HG02981 (cell line): Measurements from ENCODE around the gene TFE3.
A peak's percentile ranks its signal among the peaks of the same experiment; 100 is the strongest.

Experiments used
- ATAC-seq: cut with Tn5 transposase; IDR thresholded peaks from one replicate; pipeline ENCODE4 v1.9.1; 2021; ENCODE audit warnings: mild to moderate bottlenecking, moderate library complexity; ENCODE audit not compliant: unreplicated experiment

The TFE3 gene, protein sequence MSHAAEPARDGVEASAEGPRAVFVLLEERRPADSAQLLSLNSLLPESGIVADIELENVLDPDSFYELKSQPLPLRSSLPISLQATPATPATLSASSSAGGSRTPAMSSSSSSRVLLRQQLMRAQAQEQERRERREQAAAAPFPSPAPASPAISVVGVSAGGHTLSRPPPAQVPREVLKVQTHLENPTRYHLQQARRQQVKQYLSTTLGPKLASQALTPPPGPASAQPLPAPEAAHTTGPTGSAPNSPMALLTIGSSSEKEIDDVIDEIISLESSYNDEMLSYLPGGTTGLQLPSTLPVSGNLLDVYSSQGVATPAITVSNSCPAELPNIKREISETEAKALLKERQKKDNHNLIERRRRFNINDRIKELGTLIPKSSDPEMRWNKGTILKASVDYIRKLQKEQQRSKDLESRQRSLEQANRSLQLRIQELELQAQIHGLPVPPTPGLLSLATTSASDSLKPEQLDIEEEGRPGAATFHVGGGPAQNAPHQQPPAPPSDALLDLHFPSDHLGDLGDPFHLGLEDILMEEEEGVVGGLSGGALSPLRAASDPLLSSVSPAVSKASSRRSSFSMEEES

GRCh38 chrX:49043220-49043986 is at the start of gene TFE3:
Gene TFE3 (minus strand): TSS chrX:49043357. CDS start chrX:49043226, 131 bp downstream.
- ATAC-seq = peak; percentile 84

DNA sequence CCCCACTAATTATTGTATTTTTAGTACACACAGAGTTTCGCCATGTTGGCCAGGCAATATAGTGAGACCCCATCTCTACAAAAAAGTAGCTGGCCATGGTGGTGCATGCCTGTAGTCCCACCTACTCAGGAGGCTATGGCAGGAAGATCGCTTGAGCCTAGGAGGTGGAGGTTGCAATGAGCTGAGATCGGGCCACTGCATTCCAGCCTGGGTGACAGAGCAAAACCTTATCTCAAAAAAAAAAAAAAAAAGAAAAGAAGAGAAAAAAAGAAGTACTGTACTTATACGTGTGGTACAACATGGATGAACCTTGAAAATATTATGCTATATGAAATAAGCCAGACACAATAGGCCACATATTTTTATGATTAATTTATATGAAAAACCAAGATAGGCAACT is 46.4 kb upstream of the TFE3 start:
- ATAC-seq = no peak

DNA sequence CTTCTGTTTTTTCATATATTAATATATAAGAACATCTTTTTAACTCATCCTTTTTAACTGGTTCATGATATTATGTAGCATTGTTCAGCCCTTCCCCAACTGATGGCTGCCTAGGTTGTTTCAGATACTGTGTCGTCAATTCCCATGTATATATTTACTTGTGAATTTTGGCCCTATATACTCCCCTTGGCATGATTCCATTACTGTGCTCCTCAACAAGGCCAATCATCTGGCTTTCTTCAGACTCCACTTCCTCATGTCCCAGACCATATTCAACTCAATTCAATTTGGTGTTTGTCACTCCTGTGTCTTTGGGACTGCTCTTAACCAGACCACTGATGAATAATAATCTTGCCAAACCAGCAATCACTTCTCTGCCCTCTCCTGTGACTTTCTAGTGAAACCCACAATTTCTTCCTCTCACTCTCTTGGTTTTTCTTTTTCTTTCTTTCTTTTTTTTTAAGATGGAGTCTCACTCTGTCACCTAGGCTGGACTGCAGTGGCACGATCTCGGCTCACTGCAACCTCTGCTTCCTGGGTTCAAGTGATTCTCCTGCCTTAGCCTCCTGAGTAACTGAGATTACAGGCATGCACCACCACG is 39.2 kb upstream of the TFE3 start:
- ATAC-seq = no peak

DNA sequence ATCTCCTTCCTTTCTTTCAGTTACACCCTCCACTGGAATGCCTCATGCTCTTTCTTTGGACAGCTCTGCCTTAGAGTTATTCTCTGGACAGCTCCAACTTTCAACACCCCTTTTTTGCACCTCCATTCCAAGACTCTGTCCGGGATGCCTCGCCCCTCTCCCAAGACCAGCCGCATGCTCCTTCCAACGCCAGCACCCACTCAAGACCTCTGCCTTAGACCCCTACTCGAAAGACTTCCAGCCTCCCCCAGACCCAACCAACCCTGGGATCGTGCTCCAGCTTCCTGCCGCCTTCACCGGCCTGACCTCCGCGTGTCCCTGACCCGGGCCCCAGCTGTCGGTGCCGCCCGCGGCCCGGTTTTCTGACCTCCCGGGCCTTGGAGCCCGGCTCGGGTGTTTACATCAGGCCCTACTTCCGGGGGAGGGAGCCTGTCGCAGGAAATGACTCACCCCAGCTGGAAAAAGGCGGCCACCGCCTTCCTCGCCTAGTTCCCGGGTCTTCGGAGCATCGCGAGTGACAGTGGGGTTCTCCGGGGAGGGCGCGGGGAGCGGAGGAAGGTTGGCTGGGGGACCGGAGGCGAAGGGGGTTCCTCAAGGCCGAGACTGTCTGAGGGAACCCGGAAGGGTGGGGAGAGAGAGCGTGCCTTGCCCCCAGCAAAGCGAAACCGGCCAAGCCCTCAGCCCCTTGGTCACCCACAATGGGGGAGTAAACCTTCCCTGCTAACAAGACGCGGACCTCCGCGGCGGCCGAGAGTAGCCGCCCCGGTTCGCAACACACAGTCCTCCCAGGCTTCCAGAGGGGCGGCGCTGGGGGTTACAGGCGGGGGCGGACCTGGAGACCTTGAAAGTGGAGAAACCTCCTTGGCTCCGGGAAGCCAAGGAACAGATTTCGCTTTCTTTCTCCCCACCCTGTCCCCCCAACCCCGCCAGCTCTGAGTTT is 36.6 kb upstream of the TFE3 start, which contains the start of gene WDR45:
TSS of gene WDR45 (minus strand) at position 399 of the 940 bp plus-strand sequence. CDS start 1,792 bp downstream, outside the sequence.
- ATAC-seq = peak; percentile 71

- no peak for ATAC-seq
Observed at GRCh38 chrX:49077941-49078340, 34.8 kb upstream of the TFE3 start.

GRCh38 chrX:49075347-49075746 is 32.2 kb upstream of the TFE3 start:
- no peak for ATAC-seq

GRCh38 chrX:49073601-49074575 is 30.7 kb upstream of the TFE3 start, which contains the start of gene PRAF2:
Gene PRAF2 (minus strand): TSS chrX:49074002. CDS start chrX:49073987, 15 bp downstream.
- peak; percentile 92 for ATAC-seq

DNA sequence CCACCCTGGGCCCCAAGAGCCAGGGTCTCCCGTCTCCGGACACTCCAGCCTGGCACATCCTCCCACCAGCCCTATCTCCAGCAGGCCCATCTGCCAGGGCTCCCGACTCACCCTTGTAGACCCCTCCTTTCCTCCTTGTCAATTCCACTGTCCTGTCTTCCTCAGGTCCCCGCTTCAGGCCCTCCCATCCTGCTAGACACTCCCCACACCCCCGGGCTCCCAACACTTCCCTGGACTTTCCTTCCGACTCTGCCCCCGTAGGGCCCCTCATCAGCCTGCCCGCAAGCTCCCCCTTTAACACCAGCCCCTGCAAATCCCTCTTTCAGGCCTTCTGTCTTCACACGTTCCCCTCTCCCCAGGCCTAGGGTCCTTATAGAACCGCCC is 29.5 kb upstream of the TFE3 start:
- no peak for ATAC-seq

DNA sequence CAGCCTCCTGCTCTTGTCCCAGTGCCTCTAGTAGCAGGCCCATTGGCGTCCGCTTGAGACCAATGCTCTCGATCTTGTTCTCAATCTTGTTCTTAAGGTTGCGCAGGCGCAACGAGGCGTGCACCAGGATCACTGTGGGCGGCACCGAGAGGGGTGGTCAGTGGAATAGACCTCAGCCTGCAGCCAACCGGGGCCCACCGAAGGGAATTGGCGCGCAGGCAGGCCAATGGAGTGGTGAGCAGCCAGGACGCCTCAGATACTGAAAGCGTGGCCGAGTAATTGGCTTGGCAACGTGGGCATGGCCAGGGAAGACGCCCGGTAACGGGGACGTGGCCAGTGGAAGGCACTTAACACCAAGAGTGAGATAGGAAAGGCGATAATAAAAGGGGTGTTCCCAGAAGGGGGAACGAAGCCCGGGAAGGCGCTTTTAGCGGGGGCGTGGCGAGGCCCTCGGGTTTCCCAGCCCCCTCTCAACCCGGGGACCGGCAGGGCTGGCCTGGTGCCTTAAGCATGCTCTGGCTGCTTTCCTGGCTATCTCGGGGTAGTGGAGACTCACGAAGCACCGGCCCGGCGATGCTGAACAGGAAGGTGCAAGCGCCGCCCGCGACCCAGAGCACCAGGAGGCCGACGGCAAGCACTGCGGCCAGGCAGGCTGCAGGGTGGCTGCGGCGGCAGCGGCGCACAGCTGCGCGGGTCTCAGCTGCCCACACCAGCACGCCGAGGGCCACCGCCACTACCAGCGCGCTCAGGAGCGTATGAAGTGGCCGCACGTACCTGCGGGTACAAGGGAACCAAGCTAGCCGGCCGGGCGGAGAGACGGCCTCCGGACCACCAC is 28.9 kb upstream of the TFE3 start:
- ATAC-seq = no peak

- ATAC-seq = no peak
Observed at GRCh38 chrX:49070988-49071387, 27.8 kb upstream of the TFE3 start.

DNA sequence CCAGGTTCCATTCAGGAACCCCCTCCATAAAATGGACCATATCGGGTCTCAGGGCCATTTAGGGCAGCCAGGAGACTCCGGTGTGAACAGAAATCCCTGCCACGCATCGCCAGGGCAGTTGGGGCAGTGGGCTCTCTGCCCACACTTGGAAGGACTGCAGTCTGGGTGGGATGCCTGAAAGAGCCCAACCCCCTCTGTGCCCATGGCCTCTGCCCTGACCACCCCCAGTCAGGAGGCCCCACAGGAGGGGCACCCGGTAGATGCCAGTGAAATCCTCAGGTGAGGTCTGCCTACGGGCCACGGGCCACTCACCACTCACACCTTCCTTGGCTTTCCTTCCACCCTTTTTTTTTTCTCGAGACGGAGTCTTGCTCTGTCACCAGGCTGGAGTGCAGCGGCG is 25.9 kb upstream of the TFE3 start:
- no peak for ATAC-seq

DNA sequence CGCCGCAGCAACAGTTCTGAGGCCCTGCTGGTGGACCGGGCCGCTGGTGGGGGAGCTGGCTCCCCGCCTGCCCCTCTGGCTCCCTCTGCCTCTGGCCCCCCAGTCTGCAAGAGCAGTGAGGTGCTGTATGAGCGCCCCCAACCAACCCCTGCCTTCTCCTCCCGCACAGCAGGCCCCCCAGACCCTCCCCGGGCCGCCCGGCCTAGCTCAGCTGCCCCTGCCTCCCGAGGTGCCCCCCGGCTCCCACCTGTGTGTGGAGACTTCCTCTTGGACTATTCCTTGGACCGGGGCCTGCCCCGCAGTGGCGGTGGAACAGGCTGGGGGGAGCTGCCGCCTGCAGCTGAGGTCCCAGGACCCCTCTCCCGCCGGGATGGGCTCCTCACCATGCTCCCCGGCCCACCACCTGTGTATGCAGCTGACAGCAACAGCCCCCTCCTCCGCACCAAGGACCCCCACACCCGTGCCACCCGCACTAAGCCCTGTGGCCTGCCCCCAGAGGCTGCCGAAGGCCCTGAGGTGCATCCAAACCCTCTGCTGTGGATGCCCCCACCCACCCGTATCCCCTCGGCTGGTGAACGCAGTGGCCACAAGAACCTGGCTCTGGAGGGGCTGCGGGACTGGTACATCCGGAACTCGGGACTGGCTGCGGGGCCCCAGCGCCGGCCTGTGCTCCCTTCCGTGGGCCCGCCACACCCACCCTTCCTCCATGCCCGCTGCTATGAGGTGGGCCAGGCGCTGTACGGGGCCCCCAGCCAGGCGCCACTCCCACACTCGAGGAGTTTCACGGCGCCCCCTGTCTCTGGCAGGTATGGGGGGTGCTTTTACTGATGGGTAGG is 24.3 kb upstream of the TFE3 start:
- no peak for ATAC-seq

- ATAC-seq = no peak
Observed at GRCh38 chrX:49066690-49067089, 23.5 kb upstream of the TFE3 start.

DNA sequence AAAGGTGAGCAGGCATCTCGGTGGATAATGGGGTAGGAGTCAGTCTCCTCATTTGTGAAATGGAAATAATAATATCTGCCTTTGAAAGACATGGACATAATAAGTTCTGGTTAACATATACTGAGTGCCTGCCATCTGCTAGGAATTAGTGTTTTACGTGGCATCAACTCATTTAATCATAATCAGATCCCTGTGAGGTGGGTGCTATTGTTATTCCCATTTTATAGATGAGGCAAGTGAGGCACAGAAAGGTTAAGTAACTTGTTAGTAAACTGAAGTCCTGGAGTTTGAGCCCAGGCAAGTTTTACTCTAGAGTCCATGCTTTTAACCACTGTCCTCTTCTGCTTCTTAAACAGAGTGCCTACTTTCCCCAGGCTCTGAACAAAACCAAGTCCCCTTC is 23.1 kb upstream of the TFE3 start:
- no peak for ATAC-seq

- ATAC-seq = no peak
Observed at GRCh38 chrX:49064735-49065134, 21.6 kb upstream of the TFE3 start.

DNA sequence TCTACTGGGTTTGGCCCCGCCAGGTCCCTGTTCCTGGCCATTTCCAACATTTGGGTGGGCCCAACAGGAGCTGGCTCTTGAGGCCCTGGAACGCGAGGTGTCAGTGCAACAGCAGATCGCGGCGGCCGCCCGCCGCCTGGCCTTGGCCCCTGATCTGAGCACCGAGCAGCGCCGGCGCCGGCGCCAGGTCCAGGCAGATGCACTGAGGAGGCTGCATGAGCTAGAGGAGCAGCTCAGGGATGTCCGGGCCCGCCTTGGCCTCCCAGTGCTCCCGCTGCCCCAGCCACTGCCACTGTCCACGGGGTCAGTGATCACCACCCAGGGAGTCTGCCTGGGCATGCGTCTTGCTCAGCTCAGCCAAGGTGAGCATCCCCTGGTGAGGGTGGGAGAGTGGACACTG is 21.1 kb upstream of the TFE3 start:
- no peak for ATAC-seq

DNA sequence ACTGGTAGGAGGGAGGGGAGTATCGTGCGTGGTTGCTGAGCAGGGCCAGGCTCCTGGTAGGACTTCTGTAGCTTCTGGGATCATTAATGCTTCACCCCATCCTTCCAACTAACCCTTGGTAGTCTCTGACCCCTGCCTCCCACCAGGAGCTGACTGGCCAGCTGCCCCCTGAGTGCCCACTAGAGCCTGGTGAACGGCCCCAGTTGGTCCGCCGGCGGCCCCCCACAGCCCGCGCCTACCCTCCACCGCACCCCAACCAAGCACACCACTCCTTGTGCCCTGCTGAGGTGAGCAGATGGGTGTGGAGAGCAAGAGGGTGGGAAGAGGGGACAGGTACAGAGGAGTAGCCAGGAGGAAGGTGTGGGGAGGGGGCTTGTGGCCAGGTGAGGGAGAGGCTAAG is 20.6 kb upstream of the TFE3 start:
- ATAC-seq = no peak
